Duodenal mucosa (tissue), 2 donors: Measurements from ENCODE around the gene BZW2.

Experiments used
- H3K27ac ChIP-seq: one replicate; pipeline ENCODE4 v1.7.0; 2013; ENCODE audit warnings: low read depth, low read length
- H3K27me3 ChIP-seq, 2 donors: one replicate each; pipeline ENCODE4 v1.7.0; 2013; ENCODE audit warnings: low read length in 2 of 2, control low read depth in 1 of 2; ENCODE audit not compliant: insufficient read depth in 2 of 2, control insufficient read depth in 1 of 2
- H3K36me3 ChIP-seq, 2 donors: one replicate each; pipeline ENCODE4 v1.7.0; 2013; ENCODE audit warnings: low read length in 2 of 2, control low read depth in 1 of 2; ENCODE audit not compliant: insufficient read depth in 2 of 2, control insufficient read depth in 1 of 2
- H3K4me1 ChIP-seq, 2 donors: one replicate each; pipeline ENCODE4 v1.7.0; 2013; ENCODE audit warnings: low read length in 2 of 2, control low read depth in 1 of 2; ENCODE audit not compliant: insufficient read depth in 2 of 2, control insufficient read depth in 1 of 2
- H3K4me3 ChIP-seq, 2 donors: one replicate each; pipeline ENCODE4 v1.7.0; 2013; ENCODE audit warnings: low read length in 2 of 2, low read depth in 1 of 2
- H3K9ac ChIP-seq, 2 donors: one replicate each; pipeline ENCODE4 v1.7.0; 2013; ENCODE audit warnings: low read length in 2 of 2, low read depth in 1 of 2
- H3K9me3 ChIP-seq, 2 donors: one replicate each; pipeline ENCODE4 v1.7.0; 2013; ENCODE audit warnings: low read length in 2 of 2, control low read depth in 1 of 2; ENCODE audit not compliant: control insufficient read depth in 1 of 2

BZW2 gene

GRCh38 chr7:16744518-16745250 is 98.7 kb downstream of the BZW2 start:
- no peak overlapping the region for H3K27ac ChIP-seq
- H3K9ac ChIP-seq = no peak overlapping the region
- H3K36me3 ChIP-seq = no peaks in the 10 kb centered on the region

GRCh38 chr7:16745645-16746044 is 99.7 kb downstream of the BZW2 start:
- Histone ChIP-seq H3K9ac (no peak overlapping the region), H3K27me3 (no peaks in the 10 kb centered on the region), H3K4me1 (peaks cover 0 to 15% of the 10 kb centered on the region in 2 donors), H3K4me3 (no peak overlapping the region), H3K36me3 (no peaks in the 10 kb centered on the region), H3K9me3 (no peaks in the 10 kb centered on the region), H3K27ac (no peak overlapping the region)

More at GRCh38 chr7:16744518-16745250, 98.7 kb downstream of the BZW2 start:
- H3K9me3 ChIP-seq = no peaks in the 10 kb centered on the region
- H3K4me3 ChIP-seq = no peak overlapping the region
- no peaks in the 10 kb centered on the region for H3K27me3 ChIP-seq
- peaks cover 0 to 15% of the 10 kb centered on the region in 2 donors for H3K4me1 ChIP-seq

- Histone ChIP-seq H3K36me3 (no peaks in the 10 kb centered on the region), H3K4me3 (no peak overlapping the region), H3K4me1 (peaks cover 0 to 15% of the 10 kb centered on the region in 2 donors), H3K9me3 (no peaks in the 10 kb centered on the region), H3K27me3 (no peaks in the 10 kb centered on the region), H3K27ac (no peak overlapping the region), H3K9ac (no peak overlapping the region)
These were observed 101.1 kb downstream of the BZW2 start for GRCh38 chr7:16747102-16747501.

GRCh38 chr7:16753102-16753931 is 107.3 kb downstream of the BZW2 start, which contains the start of gene TSPAN13:
TSPAN13 (plus strand) TSS chr7:16753755; CDS start chr7:16753968, 213 bp downstream.
- Histone ChIP-seq H3K4me3 (peak within 1 kb of the TSS; percentile 85 to 88), H3K9me3 (no peaks in the 10 kb centered on the region), H3K36me3 (no peaks in the 10 kb centered on the region), H3K27ac (peak within 1 kb of the TSS; percentile 51), H3K27me3 (no peaks in the 10 kb centered on the region), H3K9ac (peak within 1 kb of the TSS; percentile 86 to 88), H3K4me1 (peaks cover 0 to 16% of the 10 kb centered on the region in 2 donors)

GRCh38 chr7:16753932-16754855 is 108.2 kb downstream of the BZW2 start:
- Histone ChIP-seq H3K9me3 (no peaks in the 10 kb centered on the region), H3K36me3 (no peaks in the 10 kb centered on the region), H3K4me1 (peaks cover 0 to 16% of the 10 kb centered on the region in 2 donors), H3K4me3 (peak overlapping the region; percentile 85 to 88), H3K9ac (peak overlapping the region; percentile 86 to 88), H3K27ac (peak overlapping the region; percentile 51), H3K27me3 (no peaks in the 10 kb centered on the region)

GRCh38 chr7:16754856-16755317 is 108.9 kb downstream of the BZW2 start:
- H3K27me3 ChIP-seq = no peaks in the 10 kb centered on the region
- no peaks in the 10 kb centered on the region for H3K36me3 ChIP-seq
- H3K27ac ChIP-seq = peak overlapping the region; percentile 28
- H3K9me3 ChIP-seq = no peaks in the 10 kb centered on the region
- peaks cover 0 to 16% of the 10 kb centered on the region in 2 donors for H3K4me1 ChIP-seq
- peak overlapping the region; percentile 85 to 88 for H3K4me3 ChIP-seq
- H3K9ac ChIP-seq = peak overlapping the region; percentile 86 to 88

GRCh38 chr7:16755397-16755796 is 109.4 kb downstream of the BZW2 start:
- H3K27me3 ChIP-seq = no peaks in the 10 kb centered on the region
- no peaks in the 10 kb centered on the region for H3K9me3 ChIP-seq
- H3K36me3 ChIP-seq = no peaks in the 10 kb centered on the region
- H3K4me1 ChIP-seq = peaks cover 0 to 16% of the 10 kb centered on the region in 2 donors
- peak overlapping the region in 1 of 2 donors; percentile 86 for H3K9ac ChIP-seq
- H3K4me3 ChIP-seq = peak overlapping the region; percentile 85 to 88
- H3K27ac ChIP-seq = no peak overlapping the region
